Measurements from ENCODE around the gene IQCN. TPM values are rescaled to one million over a fixed set of nuclear protein-coding genes. Genes with fewer than 3 reads are reported as not detected.
"Not testable (repeated sequence)": the region's sequence is repeated elsewhere in the genome, so short reads cannot be mapped to it uniquely, and the experiment has no call there.

The IQCN gene
- total RNA-seq, 1 donor from 2014 or later = 10.5 TPM

DNA sequence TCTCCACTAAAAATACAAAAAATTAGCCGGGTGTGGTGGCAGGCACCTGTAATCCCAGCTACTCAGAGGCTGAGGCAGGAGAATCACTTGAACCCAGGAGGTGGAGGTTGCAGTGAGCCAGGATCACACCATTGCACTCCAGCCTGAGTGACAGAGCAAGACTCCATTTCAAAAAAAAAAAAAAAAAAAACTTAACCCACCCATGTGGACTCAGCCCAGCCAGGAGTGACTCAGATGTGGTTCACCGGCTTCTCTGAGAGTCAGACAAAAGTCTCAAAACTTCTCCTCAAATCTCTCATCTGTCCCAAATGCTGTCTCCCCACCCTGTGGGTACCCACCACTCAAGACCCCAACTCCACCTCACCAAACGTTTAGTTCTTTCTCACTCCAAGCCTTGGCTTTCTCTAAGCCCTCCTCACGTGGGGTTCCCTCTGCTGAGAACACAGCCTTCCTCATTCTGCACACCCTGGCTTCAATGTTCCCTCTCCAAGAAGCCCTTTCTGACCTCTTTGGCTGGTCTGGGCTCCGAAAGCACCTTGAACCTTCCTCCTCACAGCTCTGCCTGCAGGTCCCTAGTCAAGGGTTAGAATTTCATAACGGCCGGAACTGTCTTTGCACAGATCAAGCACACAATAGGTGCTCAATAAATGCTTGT lies 59.3 kb downstream of the IQCN start:
- peak overlapping the region; percentile 21 for H3K27ac Mint-ChIP-seq
- H3K4me1 Mint-ChIP-seq (ENCODE audit: low read depth) = no peaks in the 10 kb centered on the region
- TF ChIP-seq, protein P1, sequence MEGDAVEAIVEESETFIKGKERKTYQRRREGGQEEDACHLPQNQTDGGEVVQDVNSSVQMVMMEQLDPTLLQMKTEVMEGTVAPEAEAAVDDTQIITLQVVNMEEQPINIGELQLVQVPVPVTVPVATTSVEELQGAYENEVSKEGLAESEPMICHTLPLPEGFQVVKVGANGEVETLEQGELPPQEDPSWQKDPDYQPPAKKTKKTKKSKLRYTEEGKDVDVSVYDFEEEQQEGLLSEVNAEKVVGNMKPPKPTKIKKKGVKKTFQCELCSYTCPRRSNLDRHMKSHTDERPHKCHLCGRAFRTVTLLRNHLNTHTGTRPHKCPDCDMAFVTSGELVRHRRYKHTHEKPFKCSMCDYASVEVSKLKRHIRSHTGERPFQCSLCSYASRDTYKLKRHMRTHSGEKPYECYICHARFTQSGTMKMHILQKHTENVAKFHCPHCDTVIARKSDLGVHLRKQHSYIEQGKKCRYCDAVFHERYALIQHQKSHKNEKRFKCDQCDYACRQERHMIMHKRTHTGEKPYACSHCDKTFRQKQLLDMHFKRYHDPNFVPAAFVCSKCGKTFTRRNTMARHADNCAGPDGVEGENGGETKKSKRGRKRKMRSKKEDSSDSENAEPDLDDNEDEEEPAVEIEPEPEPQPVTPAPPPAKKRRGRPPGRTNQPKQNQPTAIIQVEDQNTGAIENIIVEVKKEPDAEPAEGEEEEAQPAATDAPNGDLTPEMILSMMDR (IDR thresholded peaks at IDR 0.05; ENCODE audit: unreplicated experiment) = no peak
- peaks cover 30% of the 10 kb centered on the region for H3K27me3 Mint-ChIP-seq
- no peaks in the 10 kb centered on the region for H3K9me3 Mint-ChIP-seq (ENCODE audit: low read depth)
- no peak overlapping the region for H3K4me3 Mint-ChIP-seq (ENCODE audit: low read depth)
- no peak for DNase-seq (ENCODE audit: low spot score, unreplicated experiment)
- H3K36me3 Mint-ChIP-seq (ENCODE audit: insufficient read depth) = no peaks in the 10 kb centered on the region

DNA sequence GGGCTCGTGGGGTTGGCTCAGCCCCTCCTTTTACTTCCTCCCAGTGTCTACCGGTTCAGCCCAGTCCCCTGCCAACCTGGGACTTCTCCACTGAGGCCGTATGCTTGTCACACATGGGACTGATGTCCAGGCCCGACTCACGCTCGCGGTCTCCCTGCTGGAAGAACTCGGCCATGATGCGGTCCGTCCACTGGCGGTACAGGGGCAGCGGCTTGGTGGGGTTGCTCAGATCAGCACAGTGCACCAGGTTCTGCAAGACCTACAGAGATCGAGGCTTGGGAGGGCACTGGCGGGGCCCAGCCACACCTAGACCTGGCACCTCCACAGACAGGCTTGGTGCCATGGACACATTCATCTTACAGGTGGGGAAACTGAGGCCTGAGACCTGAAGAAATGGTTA lies 62.6 kb downstream of the IQCN start:
- H3K4me1 Mint-ChIP-seq (ENCODE audit: low read depth) = no peaks in the 10 kb centered on the region
- H3K36me3 Mint-ChIP-seq (ENCODE audit: insufficient read depth) = no peaks in the 10 kb centered on the region
- no peaks in the 10 kb centered on the region for H3K9me3 Mint-ChIP-seq (ENCODE audit: low read depth)
- TF ChIP-seq, protein P1 (IDR thresholded peaks at IDR 0.05; ENCODE audit: unreplicated experiment) = no peak
- H3K27ac Mint-ChIP-seq = no peak overlapping the region
- DNase-seq (ENCODE audit: low spot score, unreplicated experiment) = no peak
- peaks cover 27% of the 10 kb centered on the region for H3K27me3 Mint-ChIP-seq
- no peak overlapping the region for H3K4me3 Mint-ChIP-seq (ENCODE audit: low read depth)

DNA sequence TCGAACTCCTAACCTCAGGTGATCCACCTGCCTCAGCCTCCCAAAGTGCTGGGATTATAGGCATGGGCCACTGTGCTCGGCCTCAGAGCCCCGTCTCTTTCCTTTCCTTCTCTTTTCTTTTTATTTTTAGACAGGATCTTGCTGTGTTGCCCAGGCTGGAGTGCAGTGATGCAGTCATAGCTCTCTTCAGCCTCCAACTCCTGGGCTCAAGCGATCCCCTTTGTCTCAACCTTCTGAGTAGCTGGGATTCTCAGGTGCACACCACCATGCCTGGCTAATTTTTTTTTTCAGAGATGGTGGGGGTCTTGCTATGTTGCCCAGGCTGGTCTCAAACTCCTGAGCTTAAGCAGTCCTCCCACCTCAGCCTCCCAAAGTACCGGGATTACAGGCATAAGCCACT lies 64.3 kb downstream of the IQCN start:
- not testable (repeated sequence) for DNase-seq (ENCODE audit: low spot score, unreplicated experiment); H3K4me3 Mint-ChIP-seq (ENCODE audit: low read depth); H3K27ac Mint-ChIP-seq; H3K9me3 Mint-ChIP-seq (ENCODE audit: low read depth); H3K36me3 Mint-ChIP-seq (ENCODE audit: insufficient read depth); H3K4me1 Mint-ChIP-seq (ENCODE audit: low read depth)
- peaks cover 23% of the 10 kb centered on the region for H3K27me3 Mint-ChIP-seq

DNA sequence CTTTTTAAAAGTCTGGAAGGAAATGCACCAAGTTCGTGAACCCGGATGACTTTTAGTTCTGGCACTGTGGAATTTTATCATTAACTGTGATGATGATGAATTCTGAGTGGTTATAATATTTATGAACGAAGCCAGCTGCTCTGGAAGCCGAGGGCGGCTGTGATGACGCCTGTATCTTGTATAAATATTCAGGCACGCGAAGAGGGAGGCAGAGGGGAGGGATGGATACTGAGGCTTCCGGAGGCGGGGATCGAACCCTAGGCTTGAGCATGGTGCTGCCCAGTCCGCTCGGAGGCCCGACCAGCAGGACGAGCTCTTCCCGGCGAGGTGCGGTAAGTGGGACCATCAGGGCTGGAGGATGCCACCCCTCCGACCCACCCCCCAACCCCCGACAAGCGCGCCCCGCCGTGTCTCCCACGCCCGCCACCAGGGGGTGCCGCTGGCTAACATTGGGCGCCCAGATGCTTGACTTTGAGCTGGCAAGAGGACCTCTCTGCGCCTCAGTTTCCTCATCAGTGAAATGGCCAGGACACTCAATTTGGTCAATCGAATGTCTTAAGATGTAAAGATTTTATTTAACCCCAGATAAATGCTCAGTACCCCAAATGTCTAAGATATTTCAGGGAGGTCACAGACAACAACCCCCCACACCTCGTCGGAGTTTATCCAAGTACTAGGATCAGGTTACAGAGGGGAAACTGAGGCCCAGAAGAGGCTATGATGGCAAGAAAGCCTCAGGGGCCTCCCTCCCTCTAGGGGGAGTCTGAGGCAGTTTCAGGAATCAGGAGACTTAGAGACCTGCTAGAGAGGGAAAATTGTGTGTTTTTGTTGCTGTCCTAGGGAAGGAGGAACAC lies 65.9 kb downstream of the IQCN start:
- no peak for DNase-seq (ENCODE audit: low spot score, unreplicated experiment)
- Mint-ChIP-seq H3K4me1 (ENCODE audit: low read depth) (no peaks in the 10 kb centered on the region), H3K9me3 (ENCODE audit: low read depth) (no peaks in the 10 kb centered on the region), H3K27me3 (peaks cover 20% of the 10 kb centered on the region), H3K27ac (no peak overlapping the region), H3K36me3 (ENCODE audit: insufficient read depth) (no peaks in the 10 kb centered on the region), H3K4me3 (ENCODE audit: low read depth) (no peak overlapping the region)
- TF ChIP-seq, protein P1 (IDR thresholded peaks at IDR 0.05; ENCODE audit: unreplicated experiment) = peak; percentile 53

Small RNA genes lying within 50 kb of the gene (microRNA-seq; reads per million reads assigned to microRNA genes)
- 22.7 reads per million, percentile 32 among the genes with 10 or more reads in this experiment for gene MIR3188 (ENCODE audit: borderline number of aligned reads, unreplicated experiment)

Other genes starting within 250 kb of the IQCN start
- gene IL12RB1, start 187.5 kb downstream of the IQCN start, total RNA-seq = not detected in 2 replicates
- gene MAST3, start 176.7 kb downstream of the IQCN start, total RNA-seq = 10.7 and 11.1 TPM in 2 replicates
- 58.9 and 61.2 TPM in 2 replicates for gene PIK3R2, start 121.3 kb downstream of the IQCN start, total RNA-seq
- not detected in 2 replicates for gene IFI30, start 100.6 kb downstream of the IQCN start, total RNA-seq
- 10.6 and 11.5 TPM in 2 replicates for gene MPV17L2, start 81.2 kb downstream of the IQCN start, total RNA-seq
- gene RAB3A, start 70.4 kb downstream of the IQCN start, total RNA-seq = 3.3 and 5.1 TPM in 2 replicates
- gene PDE4C, start 48.0 kb downstream of the IQCN start, total RNA-seq = 0.53 and 1.6 TPM in 2 replicates
- 158 and 168 TPM in 2 replicates for gene JUND, start 7.2 kb upstream of the IQCN start, total RNA-seq
- 150 and 154 TPM in 2 replicates for gene LSM4, start 48.6 kb upstream of the IQCN start, total RNA-seq
- gene PGPEP1, start 66.1 kb upstream of the IQCN start, total RNA-seq = 43.5 and 51.3 TPM in 2 replicates
- 10.5 and 14.4 TPM in 2 replicates for gene GDF15, start 111.7 kb upstream of the IQCN start, total RNA-seq
- not detected in 2 replicates for gene LRRC25, start 123.2 kb upstream of the IQCN start, total RNA-seq
- 57.7 and 61.8 TPM in 2 replicates for gene SSBP4, start 144.9 kb upstream of the IQCN start, total RNA-seq
- gene ISYNA1, start 163.7 kb upstream of the IQCN start, total RNA-seq = 234 TPM in 2 replicates
- gene ELL, start 247.6 kb upstream of the IQCN start, total RNA-seq = 13.8 and 15.5 TPM in 2 replicates

Data from progenitor cell of endocrine pancreas (in vitro differentiated cells).